K562 (cell line): ENCODE measurements around the gene EXOC4. TPM values are rescaled to one million over a fixed set of nuclear protein-coding genes. Genes with fewer than 3 reads are reported as not detected.

Experiments used
- ATAC-seq: fragments of 200-7000 bp; cut with Tn5 transposase; 3 replicates; pipeline ENCODE4 v1.9.1; 2020; ENCODE audit warnings: moderate library complexity
- BruUV-seq: library from RNA; stranded (reverse); fragments of 400-500 nt; replicated peaks from 2 replicates; lab custom pipeline; 2021; lab: Mats Ljungman, UMichigan
- CTCF ChIA-PET: fragments of 300-600 bp; formaldehyde crosslinking; extraction: SDS; loops from one replicate; lab custom pipeline; 2021; ENCODE audit warnings: low intra/inter-chr PET ratio; lab: Yijun Ruan, JAX
- POLR2A ChIA-PET: fragments of 300-600, 350-650 bp; sonication (Branson Sonifier 250); formaldehyde crosslinking; extraction: SDS; loops from one replicate; lab custom pipeline; 2021; ENCODE audit warnings: antibody characterized with exemption, inconsistent platforms; lab: Yijun Ruan, JAX
- DNase-seq, 4 experiments: peaks; one replicate each; pipeline versions ENCODE4 v3.0.0 to v3.0.0-alpha.2; 2011 to 2018; ENCODE audit warnings: low spot score in 3 of 4, mixed read lengths in 3 of 4; ENCODE audit errors: extremely low read depth in 1 of 4
- FAIRE-seq: peaks from 2 replicates; lab custom pipeline; 2011; peaks lifted over from hg19 to GRCh38; lab: Jason Lieb, UNC
- H2AFZ ChIP-seq: 2 replicates; pipeline ENCODE4 v1.6.0; 2011; ENCODE audit warnings: low read depth, low read length, control low read depth, inconsistent platforms
- H3K27ac ChIP-seq: fragments of 200-600 bp; 3 replicates; pipeline ENCODE4 v1.8.0; 2011; ENCODE audit warnings: low read depth, mild to moderate bottlenecking, control low read depth, inconsistent platforms, low read length, moderate library complexity, mixed read lengths; ENCODE audit errors: extremely low read depth
- H3K27me3 ChIP-seq, 2 experiments: fragments of 300-600 bp in 1 of 2; 2 replicates in 1 of 2; 3 replicates in 1 of 2; pipeline versions ENCODE4 v1.6.0 to v1.8.0; 2011; ENCODE audit warnings: inconsistent platforms in 2 of 2, low read length in 2 of 2, mild to moderate bottlenecking in 1 of 2, mixed read lengths in 1 of 2, moderate library complexity in 1 of 2; ENCODE audit not compliant: control insufficient read depth in 2 of 2, insufficient read depth in 2 of 2
- H3K36me3 ChIP-seq: fragments of 300-600 bp; 3 replicates; pipeline ENCODE4 v1.8.0; 2011; ENCODE audit warnings: mild to moderate bottlenecking, low read length, inconsistent platforms; ENCODE audit not compliant: control insufficient read depth, insufficient read depth
- H3K4me1 ChIP-seq, 2 experiments: fragments of 200-600 bp in 1 of 2; replicated peaks in 1 of 2; 2 replicates in 1 of 2; 3 replicates in 1 of 2; pipeline versions ENCODE4 v1.5.1 to v1.8.0; 2011; ENCODE audit warnings: inconsistent platforms in 2 of 2, low read length in 2 of 2, mild to moderate bottlenecking in 1 of 2, mixed read lengths in 1 of 2, moderate library complexity in 1 of 2; ENCODE audit not compliant: control insufficient read depth in 2 of 2, insufficient read depth in 2 of 2
- H3K4me2 ChIP-seq: 2 replicates; pipeline ENCODE4 v1.6.1; 2011; ENCODE audit warnings: low read length, control low read depth, inconsistent platforms, mixed read lengths; ENCODE audit not compliant: insufficient read depth
- H3K4me3 ChIP-seq: fragments of 200-600 bp; sonication (generic), shearing (Covaris generic); 2 replicates; pipeline ENCODE4 v1.5.1; 2016; ENCODE audit warnings: control low read depth, inconsistent platforms
- H3K79me2 ChIP-seq: fragments of 200-600 bp; 3 replicates; pipeline ENCODE4 v1.8.0; 2011; ENCODE audit warnings: low read length, inconsistent platforms; ENCODE audit not compliant: control insufficient read depth, insufficient read depth
- H3K9ac ChIP-seq, 2 experiments: 2 replicates each; pipeline versions ENCODE4 v1.6.0 to v1.6.1; 2011; ENCODE audit warnings: low read depth in 2 of 2, low read length in 2 of 2, control low read depth in 1 of 2, inconsistent platforms in 1 of 2, mild to moderate bottlenecking in 1 of 2, mixed read lengths in 1 of 2; ENCODE audit not compliant: insufficient read depth in 1 of 2
- H3K9me1 ChIP-seq: one replicate; pipeline ENCODE4 v1.6.0; 2011; ENCODE audit warnings: inconsistent platforms, mild to moderate bottlenecking, low read length, moderate library complexity; ENCODE audit not compliant: control insufficient read depth, insufficient read depth
- H3K9me3 ChIP-seq: replicated peaks from 2 replicates; pipeline ENCODE4 v1.5.1; 2011; ENCODE audit warnings: low read depth, low read length, inconsistent platforms; ENCODE audit not compliant: control insufficient read depth, insufficient read depth
- H4K20me1 ChIP-seq: replicated peaks from 2 replicates; pipeline ENCODE4 v1.6.1; 2011; ENCODE audit warnings: low read length, inconsistent platforms, mixed read lengths; ENCODE audit not compliant: control insufficient read depth, insufficient read depth
- COPS2 ChIP-seq: fragments of 450-650 bp; conservative IDR thresholded peaks from 2 replicates; pipeline ENCODE4 v1.6.1; 2016; ENCODE audit warnings: mild to moderate bottlenecking, moderate library complexity
- RBM25 ChIP-seq: fragments of 200-400 bp; formaldehyde crosslinking; IDR thresholded peaks from 2 replicates; pipeline ENCODE4 v1.6.1; 2018; ENCODE audit warnings: low read length, low read depth, moderate library complexity; ENCODE audit not compliant: severe bottlenecking
- RERE ChIP-seq: sonication (generic); formaldehyde crosslinking; IDR thresholded peaks from 2 replicates; pipeline ENCODE4 v1.8.0; 2023; ENCODE audit warnings: missing genetic modification reagents, mild to moderate bottlenecking, borderline replicate concordance
- RHOXF2B ChIP-seq: fragments of 250-450 bp; sonication (Bioruptor Pico); conservative IDR thresholded peaks from 2 replicates; pipeline ENCODE4 v1.5.1; 2021
- SMARCC2 ChIP-seq: fragments of 450-650 bp; IDR thresholded peaks from 2 replicates; pipeline ENCODE4 v1.6.1; 2017; ENCODE audit warnings: antibody characterized with exemption, moderate library complexity, mild to moderate bottlenecking, low read depth
- SRSF7 ChIP-seq: fragments of 200-400 bp; formaldehyde crosslinking; optimal IDR thresholded peaks from 2 replicates; pipeline ENCODE3; 2017; ENCODE audit warnings: mild to moderate bottlenecking, low read depth, low read length
- ZNF121 ChIP-seq: sonication (generic); formaldehyde crosslinking; conservative IDR thresholded peaks from 2 replicates; pipeline ENCODE4 v1.8.0; 2022; ENCODE audit warnings: missing genetic modification reagents
- ZNF395 ChIP-seq: fragments of 200-800 bp; sonication (Bioruptor generic); IDR thresholded peaks from 2 replicates; pipeline ENCODE4 v1.6.1; 2017; ENCODE audit warnings: missing genetic modification characterization, missing compliant biosample characterization
- WGBS: fragments of 100-300 bp; shearing (Covaris generic); methylation state at CpG from one replicate; pipeline ENCODE4 v1.1.6; 2016; ENCODE audit warnings: low coverage, mixed read lengths; ENCODE audit not compliant: insufficient coverage; ENCODE audit errors: missing lambda C conversion rate; 5-methylcytosine and 5-hydroxymethylcytosine counted together
- in situ Hi-C: fragments of 300-500 bp; cut with MboI; formaldehyde crosslinking; loops from 4 replicates; pipeline ENCODE4 v1.15.0; 2018; ENCODE audit warnings: inconsistent platforms, mixed read lengths
- intact Hi-C: fragments of 100-400 bp; cut with micrococcal nuclease; formaldehyde crosslinking; loops from 2 replicates; pipeline ENCODE4 v1.14.2; 2022
- polyA plus RNA-seq, 8 experiments: library from polyadenylated mRNA; depleted of rRNA in 4 of 8; stranded (reverse) in 5 of 8; unstranded in 3 of 8; fragments of >200 nt; fragmentation: Nextera tagmentation in 2 of 8; fragmentation: Illumina TruSeq in 1 of 8; extraction: Ambion mirVana in 2 of 8; extraction: Trizol in 1 of 8; gene quantifications; 2 replicates each; pipeline versions ENCODE4 v1.2.1 to v1.2.3, GENCODE V29; 2011 to 2014; ENCODE audit warnings: inconsistent platforms in 1 of 8, missing spikeins in 1 of 8
- total RNA-seq, 7 experiments: library from RNA; depleted of rRNA in 6 of 7; stranded (reverse); fragments of >200 nt in 6 of 7; fragmentation: Illumina TruSeq in 2 of 7; extraction: Trizol in 2 of 7; gene quantifications; 2 replicates each; pipeline versions ENCODE4 v1.2.1 to v1.2.3, GENCODE V29; 2011 to 2021; ENCODE audit warnings: low replicate concordance in 1 of 7

The EXOC4 gene
- total and polyA plus RNA-seq, 9 of the 15 experiments (the other 6 are each of a cell fraction or from before 2014, with no cell fraction given), result 18.5 to 73.1 (median 46.6) TPM

GRCh38 chr7:133293384-133294160, 40.7 kb downstream of the EXOC4 start:
- ATAC-seq, result no peak
- H3K4me2 ChIP-seq, result no peak overlapping the region
- H2AFZ ChIP-seq, result no peak overlapping the region
- H3K4me3 ChIP-seq, result no peak overlapping the region
- no peak overlapping the region for H3K27ac ChIP-seq
- no peak for FAIRE-seq
- H3K9ac ChIP-seq, result no peak overlapping the region
- no peaks in the 10 kb centered on the region for H4K20me1 ChIP-seq
- H3K9me3 ChIP-seq, result no peaks in the 10 kb centered on the region
- peaks cover 29% of the 10 kb centered on the region; the same call in 2 of the 3 replicates for H3K36me3 ChIP-seq
- ChIA-PET POLR2A (interaction anchor here (0.7 to 1.8 kb wide), 5 partner anchors 10 to 102 kb away, joined by 3 to 5 read pairs (median 3); no protein-coding TSS in a partner anchor), CTCF (no interaction called here)
- in situ Hi-C loops, result no loop called here
- no peaks in the 10 kb centered on the region for H3K79me2 ChIP-seq
- WGBS, result 67% methylated on average over 6 of the region's 6 CpGs
- no peaks in the 10 kb centered on the region for H3K9me1 ChIP-seq
- H3K4me1 ChIP-seq, result no peaks in the 10 kb centered on the region
- no peaks in the 10 kb centered on the region for H3K27me3 ChIP-seq
- no TSS peak for BruUV-seq
- DNase-seq, result no peak
- intact Hi-C loops, result no loop called here
- TF ChIP-seq ZNF395 (no peak), COPS2 (no peak), RERE (CRISPR knock-in tag) (no peak), RHOXF2B (CRISPR knock-in tag) (no peak), SRSF7 (no peak), SMARCC2 (no peak), RBM25 (no peak), ZNF121 (CRISPR knock-in tag) (no peak)
